ENCODE results near the gene HDDC2.

Gene HDDC2

GRCh38 chr6:125323376-125323775 is 21.6 kb upstream of the HDDC2 start:
- no peaks in the 10 kb centered on the region for H3K4me1 ChIP-seq (ENCODE audit: control insufficient read depth, insufficient read depth, low read length)
- H3K4me3 ChIP-seq (ENCODE audit: low read length): no peak overlapping the region
- H3K36me3 ChIP-seq (ENCODE audit: insufficient read depth, low read length): no peaks in the 10 kb centered on the region
- peaks cover 8% of the 10 kb centered on the region for H3K27me3 ChIP-seq (ENCODE audit: control insufficient read depth, insufficient read depth, low read length)
- H3K9ac ChIP-seq (ENCODE audit: low read depth, low read length): no peak overlapping the region
- no peaks in the 10 kb centered on the region for H3K9me3 ChIP-seq (replicated peaks; ENCODE audit: low read length)
- no peak overlapping the region for H3K4me2 ChIP-seq (ENCODE audit: low read length)

GRCh38 chr6:125316621-125317020 is 14.9 kb upstream of the HDDC2 start:
- Histone ChIP-seq H3K36me3 (ENCODE audit: insufficient read depth, low read length) (no peaks in the 10 kb centered on the region), H3K4me2 (ENCODE audit: low read length) (no peak overlapping the region), H3K4me1 (ENCODE audit: control insufficient read depth, insufficient read depth, low read length) (no peaks in the 10 kb centered on the region), H3K27me3 (ENCODE audit: control insufficient read depth, insufficient read depth, low read length) (peaks cover 13% of the 10 kb centered on the region), H3K9ac (ENCODE audit: low read depth, low read length) (no peak overlapping the region), H3K9me3 (replicated peaks; ENCODE audit: low read length) (no peaks in the 10 kb centered on the region), H3K4me3 (ENCODE audit: low read length) (no peak overlapping the region)

DNA sequence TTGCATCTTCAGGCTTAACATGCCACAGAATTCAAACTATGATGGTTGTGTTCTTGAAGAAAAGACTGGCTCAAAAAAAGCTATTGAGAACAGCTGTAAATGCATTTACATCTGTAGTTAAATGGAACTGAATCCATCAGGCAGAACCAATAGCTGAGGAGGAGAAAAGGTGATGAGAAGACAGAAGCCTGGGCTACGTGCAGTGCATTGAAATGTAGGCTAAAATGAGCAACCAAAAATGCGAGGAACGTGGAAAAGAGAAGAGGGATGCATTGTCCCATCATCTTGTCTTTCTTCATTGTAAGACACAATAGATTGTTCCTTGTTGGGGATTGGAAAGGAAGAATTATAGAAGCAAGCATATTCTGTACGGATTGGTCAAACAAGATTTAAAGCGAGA is 13.8 kb upstream of the HDDC2 start:
- H3K4me1 ChIP-seq (ENCODE audit: control insufficient read depth, insufficient read depth, low read length): peaks cover 2% of the 10 kb centered on the region
- no peak overlapping the region for H3K9ac ChIP-seq (ENCODE audit: low read depth, low read length)
- no peaks in the 10 kb centered on the region for H3K36me3 ChIP-seq (ENCODE audit: insufficient read depth, low read length)
- H3K4me2 ChIP-seq (ENCODE audit: low read length): no peak overlapping the region
- H3K9me3 ChIP-seq (replicated peaks; ENCODE audit: low read length): no peaks in the 10 kb centered on the region
- no peak overlapping the region for H3K4me3 ChIP-seq (ENCODE audit: low read length)
- peaks cover 13% of the 10 kb centered on the region for H3K27me3 ChIP-seq (ENCODE audit: control insufficient read depth, insufficient read depth, low read length)

GRCh38 chr6:125314009-125314581 is 12.3 kb upstream of the HDDC2 start:
- peaks cover 13% of the 10 kb centered on the region for H3K27me3 ChIP-seq (ENCODE audit: control insufficient read depth, insufficient read depth, low read length)
- peaks cover 2% of the 10 kb centered on the region for H3K4me1 ChIP-seq (ENCODE audit: control insufficient read depth, insufficient read depth, low read length)
- H3K9ac ChIP-seq (ENCODE audit: low read depth, low read length): no peak overlapping the region
- no peak overlapping the region for H3K4me2 ChIP-seq (ENCODE audit: low read length)
- no peak overlapping the region for H3K4me3 ChIP-seq (ENCODE audit: low read length)
- no peaks in the 10 kb centered on the region for H3K36me3 ChIP-seq (ENCODE audit: insufficient read depth, low read length)
- H3K9me3 ChIP-seq (replicated peaks; ENCODE audit: low read length): no peaks in the 10 kb centered on the region

DNA sequence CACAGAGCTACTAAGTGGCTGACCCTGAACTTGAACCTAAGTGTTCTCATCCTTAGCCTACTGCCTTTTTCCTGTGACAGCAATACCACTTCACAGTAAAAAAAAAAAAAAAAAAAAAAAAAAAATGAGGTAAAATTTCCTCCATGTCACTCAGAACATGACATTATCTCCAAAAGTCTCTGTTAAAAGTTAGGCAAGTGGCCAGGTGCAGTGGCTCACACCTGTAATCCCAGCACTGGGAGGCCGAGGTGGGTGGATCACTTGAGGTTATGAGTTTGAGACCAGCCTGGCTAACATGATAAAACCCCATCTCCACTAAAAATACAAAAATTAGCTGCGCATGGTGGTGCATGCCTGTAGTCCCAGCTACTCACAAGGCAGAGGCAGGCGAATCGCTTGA is 11.2 kb upstream of the HDDC2 start:
- peaks cover 24% of the 10 kb centered on the region for H3K27me3 ChIP-seq (ENCODE audit: control insufficient read depth, insufficient read depth, low read length)
- H3K9me3 ChIP-seq (replicated peaks; ENCODE audit: low read length): no peaks in the 10 kb centered on the region
- no peak overlapping the region for H3K4me3 ChIP-seq (ENCODE audit: low read length)
- no peak overlapping the region for H3K9ac ChIP-seq (ENCODE audit: low read depth, low read length)
- peaks cover 2% of the 10 kb centered on the region for H3K4me1 ChIP-seq (ENCODE audit: control insufficient read depth, insufficient read depth, low read length)
- H3K36me3 ChIP-seq (ENCODE audit: insufficient read depth, low read length): no peaks in the 10 kb centered on the region
- H3K4me2 ChIP-seq (ENCODE audit: low read length): no peak overlapping the region

- no peaks in the 10 kb centered on the region for H3K9me3 ChIP-seq (replicated peaks; ENCODE audit: low read length)
- H3K4me3 ChIP-seq (ENCODE audit: low read length): no peak overlapping the region
- no peaks in the 10 kb centered on the region for H3K36me3 ChIP-seq (ENCODE audit: insufficient read depth, low read length)
- H3K4me2 ChIP-seq (ENCODE audit: low read length): no peak overlapping the region
- peaks cover 2% of the 10 kb centered on the region for H3K4me1 ChIP-seq (ENCODE audit: control insufficient read depth, insufficient read depth, low read length)
- H3K27me3 ChIP-seq (ENCODE audit: control insufficient read depth, insufficient read depth, low read length): peaks cover 25% of the 10 kb centered on the region
- H3K9ac ChIP-seq (ENCODE audit: low read depth, low read length): no peak overlapping the region
Observed at GRCh38 chr6:125312478-125312877, 10.7 kb upstream of the HDDC2 start.

- Histone ChIP-seq H3K9me3 (replicated peaks; ENCODE audit: low read length) (no peaks in the 10 kb centered on the region), H3K27me3 (ENCODE audit: control insufficient read depth, insufficient read depth, low read length) (peaks cover 30% of the 10 kb centered on the region), H3K9ac (ENCODE audit: low read depth, low read length) (no peak overlapping the region), H3K4me2 (ENCODE audit: low read length) (no peak overlapping the region), H3K36me3 (ENCODE audit: insufficient read depth, low read length) (no peaks in the 10 kb centered on the region), H3K4me3 (ENCODE audit: low read length) (no peak overlapping the region), H3K4me1 (ENCODE audit: control insufficient read depth, insufficient read depth, low read length) (peaks cover 2% of the 10 kb centered on the region)
Observed at GRCh38 chr6:125310994-125311649, 9.4 kb upstream of the HDDC2 start.

- Histone ChIP-seq H3K4me1 (ENCODE audit: control insufficient read depth, insufficient read depth, low read length) (peaks cover 2% of the 10 kb centered on the region), H3K4me3 (ENCODE audit: low read length) (no peak overlapping the region), H3K27me3 (ENCODE audit: control insufficient read depth, insufficient read depth, low read length) (peaks cover 45% of the 10 kb centered on the region), H3K36me3 (ENCODE audit: insufficient read depth, low read length) (no peaks in the 10 kb centered on the region), H3K4me2 (ENCODE audit: low read length) (no peak overlapping the region), H3K9me3 (replicated peaks; ENCODE audit: low read length) (no peaks in the 10 kb centered on the region), H3K9ac (ENCODE audit: low read depth, low read length) (no peak overlapping the region)
Observed at GRCh38 chr6:125307964-125308615, 6.3 kb upstream of the HDDC2 start.

DNA sequence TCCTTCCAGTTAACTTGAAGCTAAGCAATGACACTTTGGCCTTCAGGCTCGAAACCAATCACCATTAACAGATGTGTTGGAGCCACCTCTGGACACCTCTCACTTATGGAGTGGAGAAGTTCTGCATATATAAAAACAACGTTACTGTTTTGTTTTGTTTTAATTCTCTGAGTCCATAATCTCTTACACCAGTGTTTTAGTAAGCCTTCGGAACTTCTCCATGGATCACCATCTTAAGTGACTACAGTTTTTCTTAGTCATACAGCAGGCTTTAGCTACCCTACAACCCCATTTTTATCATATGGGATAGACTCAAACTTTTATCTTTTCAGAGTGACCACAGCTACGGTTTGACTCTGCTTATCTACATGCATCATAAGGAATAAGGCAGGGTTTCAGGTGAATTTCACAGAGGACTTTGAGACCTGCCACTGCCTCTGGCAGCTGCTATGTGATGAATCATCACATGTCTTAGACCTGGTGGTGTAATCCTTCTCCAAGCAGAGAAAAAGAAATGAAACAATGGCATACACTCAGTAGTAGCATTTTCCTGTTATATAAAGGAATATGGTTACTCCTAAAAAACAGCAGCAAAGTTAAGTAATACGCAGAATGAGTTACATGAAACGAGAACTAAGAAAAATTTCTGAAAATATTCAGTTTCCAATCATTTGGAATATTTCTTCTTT is 5.5 kb upstream of the HDDC2 start:
- peaks cover 41% of the 10 kb centered on the region for H3K27me3 ChIP-seq (ENCODE audit: control insufficient read depth, insufficient read depth, low read length)
- H3K9me3 ChIP-seq (replicated peaks; ENCODE audit: low read length): no peaks in the 10 kb centered on the region
- H3K4me1 ChIP-seq (ENCODE audit: control insufficient read depth, insufficient read depth, low read length): peaks cover 2% of the 10 kb centered on the region
- H3K36me3 ChIP-seq (ENCODE audit: insufficient read depth, low read length): no peaks in the 10 kb centered on the region
- H3K4me2 ChIP-seq (ENCODE audit: low read length): no peak overlapping the region
- H3K4me3 ChIP-seq (ENCODE audit: low read length): no peak overlapping the region
- H3K9ac ChIP-seq (ENCODE audit: low read depth, low read length): no peak overlapping the region

DNA sequence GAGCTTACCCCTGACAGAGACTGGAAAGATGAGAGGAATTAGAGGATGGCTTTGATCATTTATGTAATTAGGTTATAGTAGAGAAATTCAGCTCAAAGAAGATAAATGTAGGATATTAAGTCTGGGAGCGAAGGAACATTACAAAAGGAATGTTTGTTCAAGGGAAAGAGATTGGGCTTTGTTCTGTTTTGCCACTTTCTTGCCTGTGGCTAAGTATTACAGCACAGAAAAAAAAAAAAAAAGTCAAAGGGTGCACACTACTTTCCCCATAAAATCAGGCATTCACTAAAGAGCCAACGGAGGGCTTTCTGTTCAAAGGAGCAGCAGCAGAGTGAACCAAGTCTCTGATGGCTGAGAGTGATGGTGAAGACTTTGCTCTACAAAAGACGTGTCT is 5.0 kb upstream of the HDDC2 start:
- Histone ChIP-seq H3K4me1 (ENCODE audit: control insufficient read depth, insufficient read depth, low read length) (peaks cover 2% of the 10 kb centered on the region), H3K27me3 (ENCODE audit: control insufficient read depth, insufficient read depth, low read length) (peaks cover 39% of the 10 kb centered on the region), H3K36me3 (ENCODE audit: insufficient read depth, low read length) (no peaks in the 10 kb centered on the region), H3K4me2 (ENCODE audit: low read length) (no peak overlapping the region), H3K4me3 (ENCODE audit: low read length) (no peak overlapping the region), H3K9me3 (replicated peaks; ENCODE audit: low read length) (no peaks in the 10 kb centered on the region), H3K9ac (ENCODE audit: low read depth, low read length) (no peak overlapping the region)

- Histone ChIP-seq H3K4me1 (ENCODE audit: control insufficient read depth, insufficient read depth, low read length) (peaks cover 8% of the 10 kb centered on the region), H3K27me3 (ENCODE audit: control insufficient read depth, insufficient read depth, low read length) (peaks cover 39% of the 10 kb centered on the region), H3K36me3 (ENCODE audit: insufficient read depth, low read length) (peaks cover 2% of the 10 kb centered on the region), H3K4me3 (ENCODE audit: low read length) (no peak overlapping the region), H3K4me2 (ENCODE audit: low read length) (no peak overlapping the region), H3K9me3 (replicated peaks; ENCODE audit: low read length) (no peaks in the 10 kb centered on the region), H3K9ac (ENCODE audit: low read depth, low read length) (no peak overlapping the region)
Observed at GRCh38 chr6:125304970-125305660, 3.3 kb upstream of the HDDC2 start.

Data from skeletal muscle satellite cell (primary cell).